Mammary epithelial cell (primary cell): ENCODE data around the gene ILKAP.

Experiments used
- CTCF ChIP-seq, 2 donors: IDR thresholded peaks in 1 of 2; conservative IDR thresholded peaks in 1 of 2; 2 replicates each; pipeline ENCODE4 v1.5.1; 2011 to 2012; ENCODE audit warnings: inconsistent platforms in 2 of 2, low read length in 2 of 2, mild to moderate bottlenecking in 2 of 2, control low read depth in 1 of 2, low read depth in 1 of 2; ENCODE audit not compliant: insufficient read depth in 1 of 2; ENCODE audit errors: extremely low read depth in 1 of 2
- EZH2 ChIP-seq: IDR thresholded peaks from 2 replicates; pipeline ENCODE4 v1.6.1; 2012; ENCODE audit warnings: low read length, inconsistent platforms, borderline replicate concordance

GRCh38 chr2:238235856-238236255, 32.4 kb upstream of the ILKAP start:
- no peak for TF ChIP-seq CTCF (conservative IDR thresholded peaks at IDR 0.05 in 1 of 2, IDR thresholded peaks at IDR 0.05 in 1 of 2; ENCODE audit: extremely low read depth in 1 of 2, insufficient read depth in 1 of 2, low read depth in 1 of 2, low read length in 2 of 2)
- no peak for TF ChIP-seq EZH2
